Islet of Langerhans (tissue), 1 donor: ENCODE measurements around the gene ELANE.
"Not testable (repeated sequence)": the region's sequence is repeated elsewhere in the genome, so short reads cannot be mapped to it uniquely, and the experiment has no call there.

ENCODE experiments used
- FAIRE-seq: peaks from one replicate; lab custom pipeline; 2011; peaks lifted over from hg19 to GRCh38; lab: Jason Lieb, UNC

ELANE gene

DNA sequence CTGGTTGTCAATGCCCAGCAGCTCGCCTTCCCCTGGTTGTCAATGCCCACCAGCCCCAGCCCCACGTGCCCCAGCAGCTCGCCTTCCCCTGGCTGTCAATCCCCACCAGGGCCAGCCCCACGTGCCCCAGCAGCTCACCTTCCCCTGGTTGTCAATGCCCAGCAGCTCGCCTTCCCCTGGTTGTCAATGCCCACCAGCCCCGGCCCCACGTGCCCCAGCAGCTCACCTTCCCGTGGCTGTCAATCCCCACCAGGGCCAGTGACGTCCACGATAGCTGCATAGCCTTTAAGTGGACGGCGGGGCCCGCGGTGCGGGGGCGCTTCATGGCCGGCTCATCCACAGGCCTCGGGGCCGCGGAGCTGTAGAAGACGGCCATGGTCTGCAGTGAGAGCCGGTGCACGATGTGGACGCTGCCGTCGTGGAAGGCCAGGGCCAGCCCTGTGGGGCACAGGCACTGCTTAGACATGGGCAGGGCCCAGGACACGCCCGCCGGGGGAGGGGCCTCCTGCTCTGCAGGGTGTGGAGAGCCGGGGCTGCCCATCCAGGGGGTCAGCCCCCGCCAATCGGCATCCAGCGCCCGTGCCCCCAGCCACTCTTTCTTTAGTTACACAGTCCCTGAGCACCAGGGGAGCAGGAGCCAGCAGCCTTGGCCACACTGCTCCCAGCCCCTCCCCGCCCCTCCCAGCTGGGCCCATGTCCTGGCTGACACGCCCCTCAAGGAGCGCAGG lies 27.8 kb downstream of the ELANE start:
- no peak for FAIRE-seq

- FAIRE-seq = no peak
These were observed 29.4 kb downstream of the ELANE start for GRCh38 chr19:881385-882071.

- no peak for FAIRE-seq
These were observed 30.9 kb downstream of the ELANE start for GRCh38 chr19:882871-883497.

DNA sequence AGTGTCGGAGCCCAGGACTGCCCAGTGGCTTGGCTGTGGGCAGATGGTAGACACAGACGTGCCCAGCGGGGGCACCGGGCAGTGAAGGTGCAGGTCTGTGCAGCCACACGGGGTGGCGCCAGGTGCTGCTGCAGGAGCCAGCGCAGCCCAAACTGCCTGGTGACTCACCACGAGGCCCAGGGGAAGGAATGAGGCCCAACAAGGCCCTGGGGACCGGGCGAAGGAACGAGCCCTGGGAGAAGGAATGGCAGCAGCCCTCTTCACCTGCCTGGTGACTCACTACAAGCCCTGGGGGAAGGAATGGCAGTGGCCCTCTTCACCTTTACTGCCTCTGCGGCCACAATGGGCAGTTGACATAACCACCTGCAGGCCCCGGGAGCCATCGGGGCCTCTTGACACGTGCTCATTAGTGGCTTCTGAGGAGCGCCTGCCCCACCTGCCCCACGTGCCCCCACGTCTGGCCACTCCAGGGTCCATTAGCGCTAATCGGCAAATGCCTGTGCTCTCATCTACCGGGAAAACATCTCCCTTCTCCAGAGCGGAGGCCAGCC lies 31.6 kb downstream of the ELANE start:
- no peak for FAIRE-seq

GRCh38 chr19:884420-885211 lies 32.5 kb downstream of the ELANE start:
- FAIRE-seq = no peak

DNA sequence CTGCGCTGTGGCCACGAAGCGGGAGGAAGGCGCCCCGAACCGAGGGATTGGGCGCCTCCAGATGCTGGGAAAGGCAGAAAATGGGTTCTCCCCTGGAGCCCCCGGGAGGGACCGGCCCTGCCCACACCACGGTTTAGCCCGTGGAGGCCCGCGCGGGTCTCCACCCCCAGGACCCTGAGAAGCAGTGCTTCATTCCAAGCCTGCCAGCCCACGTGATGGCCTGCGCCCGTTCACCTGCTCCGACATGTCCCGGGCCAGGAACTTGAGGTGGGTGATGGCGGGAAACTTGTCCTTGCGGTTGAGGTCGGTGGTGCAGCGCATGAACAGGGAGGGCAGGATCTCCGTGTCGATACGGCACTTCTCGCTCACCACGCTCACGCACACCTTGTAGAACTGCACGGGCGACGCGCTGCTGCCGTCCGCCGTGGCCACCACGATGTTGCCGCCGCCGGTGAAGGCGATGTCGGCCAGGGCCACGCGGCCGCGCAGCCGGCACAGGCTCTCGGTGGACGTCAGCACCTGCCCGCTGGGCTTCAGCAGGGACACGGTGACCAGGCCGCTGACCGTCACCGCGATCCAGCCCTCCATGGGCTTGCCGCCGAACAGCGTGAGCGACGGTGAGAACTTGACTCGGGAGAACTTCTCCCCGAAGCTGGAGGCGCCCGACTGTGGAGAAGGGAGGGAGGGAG lies 33.6 kb downstream of the ELANE start:
- FAIRE-seq = no peak

DNA sequence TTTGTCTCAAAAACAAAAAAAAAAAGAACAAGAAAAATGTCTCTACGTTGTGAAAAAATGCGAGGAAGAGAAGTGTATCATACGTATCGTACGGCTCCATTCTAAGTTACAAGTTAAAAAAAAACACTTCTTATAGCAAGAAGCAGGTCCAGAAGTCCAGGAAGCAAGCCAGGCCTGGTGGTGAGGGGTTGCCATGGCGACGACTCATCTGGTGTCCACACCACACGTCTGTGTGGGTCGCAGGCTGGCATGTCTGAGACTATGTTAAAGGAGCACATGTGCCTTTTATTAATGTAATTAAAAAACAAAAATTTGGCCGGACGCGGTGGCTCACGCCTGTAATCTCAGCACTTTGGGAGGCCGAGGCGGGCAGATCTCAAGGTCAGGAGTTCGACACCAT lies 35.0 kb downstream of the ELANE start:
- FAIRE-seq = peak; percentile 24

DNA sequence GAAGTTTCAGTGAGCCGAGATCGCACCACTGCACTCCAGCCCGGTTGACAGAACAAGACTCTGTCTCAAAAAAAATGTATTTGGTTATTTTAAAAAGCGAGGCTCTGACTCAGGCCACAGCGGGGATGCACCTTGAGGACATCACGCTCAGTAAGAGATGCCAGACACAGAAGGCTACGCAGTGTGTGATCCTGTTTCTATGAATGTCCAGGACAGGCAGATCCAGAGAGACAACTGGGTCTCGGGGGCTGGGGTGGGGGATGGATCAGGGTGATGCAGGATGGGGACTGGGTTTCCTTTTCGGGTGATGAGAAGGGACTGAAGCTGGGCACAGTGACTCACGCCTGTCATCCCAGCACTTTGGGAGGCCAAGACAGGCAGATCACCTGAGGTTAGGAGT lies 35.5 kb downstream of the ELANE start:
- no peak for FAIRE-seq

DNA sequence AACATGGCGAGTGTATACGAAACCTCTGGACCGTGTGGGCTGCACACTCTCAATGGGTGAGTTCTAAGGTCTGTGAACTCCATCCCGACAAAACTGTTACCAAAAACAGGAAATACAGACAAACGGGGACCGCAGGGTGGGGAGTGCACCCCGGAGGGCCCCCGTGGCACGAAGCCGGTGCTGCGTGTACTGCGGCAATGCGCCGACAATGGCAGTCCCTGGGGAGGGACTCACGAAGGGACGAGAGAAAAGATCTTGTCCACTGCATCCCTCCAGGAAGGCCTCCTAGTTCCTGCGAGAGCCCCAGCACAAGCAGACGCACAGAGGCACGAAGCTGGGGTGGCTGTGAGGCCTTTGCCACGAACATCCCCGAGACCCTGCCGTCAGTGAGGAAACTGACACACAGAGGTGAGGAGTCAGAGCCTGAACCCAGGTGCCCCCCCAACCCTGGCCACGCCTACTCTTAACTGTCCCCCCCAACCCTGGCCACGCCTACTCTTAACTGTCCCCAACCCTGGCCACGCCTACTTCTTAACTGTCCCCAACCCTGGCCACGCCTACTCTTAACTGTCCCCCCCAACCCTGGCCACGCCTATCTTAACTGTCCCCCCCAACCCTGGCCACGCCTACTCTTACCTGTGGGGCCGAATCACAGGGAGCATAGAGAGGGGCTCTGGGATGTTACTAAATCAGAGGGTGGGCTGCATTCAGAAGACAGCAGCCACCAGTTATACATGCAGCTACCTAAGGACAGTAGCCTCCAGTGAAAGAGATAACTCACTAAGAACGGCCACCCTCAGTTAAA lies 36.7 kb downstream of the ELANE start:
- FAIRE-seq = no peak

DNA sequence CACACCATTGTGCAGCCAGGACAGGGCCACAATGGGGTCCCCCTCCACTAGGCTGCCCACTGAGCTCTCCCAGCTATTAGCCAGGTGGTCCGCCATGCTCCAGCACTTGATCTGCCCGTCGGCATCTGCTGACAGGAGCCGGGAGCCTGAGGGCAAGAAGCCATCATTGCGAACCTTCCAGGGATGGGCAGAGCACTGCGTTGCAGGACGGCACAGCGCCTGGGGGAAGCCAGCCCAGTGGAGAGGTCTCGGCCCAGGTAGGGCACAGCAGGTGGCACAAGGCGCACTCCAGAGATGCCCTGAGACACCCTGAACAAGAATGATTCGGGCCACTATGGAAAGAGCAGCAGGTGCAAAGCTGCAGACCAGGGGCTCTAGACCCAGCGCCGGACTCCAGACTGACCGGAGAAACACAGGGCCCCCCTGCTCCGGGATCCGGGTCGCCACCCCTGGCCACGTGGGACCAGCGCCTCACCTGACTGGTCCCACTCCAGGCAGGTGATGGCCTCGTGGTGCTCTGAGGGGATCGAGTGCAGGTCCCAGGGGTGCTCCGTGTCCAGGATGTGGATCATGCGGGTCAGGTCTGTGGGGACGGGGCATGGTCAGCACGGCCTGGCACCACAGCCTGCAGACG lies 37.7 kb downstream of the ELANE start:
- FAIRE-seq = no peak

DNA sequence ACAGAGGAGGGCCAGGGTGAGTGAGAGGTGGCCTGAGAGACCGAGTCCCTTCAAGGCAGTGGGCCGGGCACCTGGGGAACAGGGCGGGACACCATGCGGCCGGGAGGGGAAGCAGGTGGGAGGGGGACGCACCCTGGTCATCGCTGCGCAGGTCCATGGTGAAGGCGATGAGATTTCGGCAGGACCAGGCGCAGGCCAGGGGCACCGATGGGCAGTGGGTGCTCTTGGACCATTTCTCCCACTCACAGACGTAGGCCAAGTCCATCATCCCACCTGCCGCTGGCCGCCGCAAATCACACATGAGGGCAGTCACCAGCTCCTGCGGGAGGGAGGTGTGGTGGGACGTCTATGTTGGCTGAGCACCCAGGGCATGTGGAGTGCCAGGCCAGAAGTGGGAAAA lies 38.7 kb downstream of the ELANE start:
- FAIRE-seq = no peak

DNA sequence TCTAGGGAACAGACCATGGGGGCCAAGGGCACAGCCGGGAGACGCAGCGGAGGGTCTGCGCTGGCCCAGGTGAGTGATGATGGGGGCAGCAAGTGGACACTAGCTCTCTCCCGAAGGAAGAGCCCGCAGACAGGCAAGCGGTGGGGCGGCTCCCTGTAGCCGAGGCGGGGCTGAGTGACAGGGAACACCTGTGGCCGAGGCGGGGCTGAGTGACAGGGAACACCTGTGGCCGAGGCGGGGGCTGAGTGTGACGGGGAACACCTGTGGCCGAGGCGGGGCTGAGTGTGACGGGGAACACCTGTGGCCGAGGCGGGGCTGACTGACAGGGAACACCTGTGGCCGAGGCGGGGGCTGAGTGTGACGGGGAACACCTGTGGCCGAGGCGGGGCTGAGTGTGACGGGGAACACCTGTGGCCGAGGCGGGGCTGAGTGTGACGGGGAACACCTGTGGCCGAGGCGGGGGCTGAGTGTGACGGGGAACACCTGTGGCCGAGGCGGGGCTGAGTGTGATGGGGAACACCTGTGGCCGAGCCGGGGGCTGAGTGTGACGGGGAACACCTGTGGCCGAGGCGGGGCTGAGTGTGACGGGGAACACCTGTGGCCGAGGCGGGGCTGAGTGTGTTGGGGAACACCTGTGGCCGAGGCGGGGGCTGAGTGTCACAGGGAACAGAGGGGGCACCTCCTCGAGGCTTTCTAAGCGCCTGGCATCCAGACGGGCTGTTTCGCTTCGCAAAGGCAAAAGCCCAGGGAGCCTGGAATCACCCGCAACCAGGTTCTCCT lies 39.5 kb downstream of the ELANE start:
- not testable (repeated sequence) for FAIRE-seq

GRCh38 chr19:892243-892893 lies 40.3 kb downstream of the ELANE start:
- FAIRE-seq = no peak

DNA sequence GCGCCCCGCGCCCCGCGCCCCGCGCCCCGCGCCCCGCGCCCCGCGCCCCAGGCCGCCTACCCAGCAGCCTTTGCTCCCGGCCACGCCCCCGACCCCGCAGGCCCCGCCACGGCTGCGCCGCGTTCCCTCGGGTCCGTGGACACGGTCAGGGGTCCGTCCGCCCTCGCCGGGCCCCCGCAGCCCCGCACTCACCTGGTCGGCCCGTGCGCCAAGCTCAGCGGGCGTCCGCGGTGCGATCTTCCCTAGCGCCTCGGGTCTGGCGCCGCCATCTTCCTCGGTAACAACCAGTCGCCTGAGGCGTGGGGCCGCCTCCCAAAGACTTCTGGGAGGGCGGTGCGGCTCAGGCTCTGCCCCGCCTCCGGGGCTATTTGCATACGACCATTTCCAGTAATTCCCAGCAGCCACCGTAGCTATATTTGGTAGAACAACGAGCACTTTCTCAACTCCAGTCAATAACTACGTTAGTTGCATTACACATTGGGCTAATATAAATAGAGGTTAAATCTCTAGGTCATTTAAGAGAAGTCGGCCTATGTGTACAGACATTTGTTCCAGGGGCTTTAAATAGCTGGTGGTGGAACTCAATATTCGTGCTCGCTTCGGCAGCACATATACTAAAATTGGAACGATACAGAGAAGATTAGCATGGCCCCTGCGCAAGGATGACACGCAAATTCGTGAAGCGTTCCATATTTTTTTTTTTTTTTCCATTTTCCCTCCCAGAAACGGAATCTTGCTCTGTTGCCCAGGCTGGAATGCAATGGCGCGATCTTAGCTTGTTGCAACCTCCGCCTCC lies 41.0 kb downstream of the ELANE start, which contains the start of the genes MED16 and RNU6-9:
Gene MED16 (minus strand): TSS at position 294 of the 796 bp plus-strand sequence. CDS start 2,056 bp downstream, outside the sequence.
Gene RNU6-9 (plus strand): TSS at position 591 of the 796 bp plus-strand sequence.
- FAIRE-seq = peak; percentile 80

DNA sequence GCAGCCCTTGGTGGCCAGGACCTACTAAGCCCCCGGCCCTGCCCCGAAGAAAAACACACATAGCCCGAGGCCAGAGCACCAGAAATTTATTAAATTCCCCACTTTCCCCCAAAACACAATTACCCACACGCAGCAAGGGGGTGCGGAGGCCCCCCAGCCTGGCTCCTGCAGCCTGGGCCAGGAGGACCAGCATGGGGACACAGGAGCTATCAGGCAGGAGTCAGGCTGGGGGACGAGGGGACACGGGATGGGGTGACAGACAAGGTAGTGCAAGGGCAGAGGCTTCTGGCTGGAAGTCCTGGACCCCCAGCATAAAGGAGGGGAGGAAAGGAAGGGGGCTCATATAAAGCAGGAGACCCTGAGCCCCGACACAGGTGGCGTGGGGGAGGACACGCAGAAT lies 44.3 kb downstream of the ELANE start:
- FAIRE-seq = no peak

DNA sequence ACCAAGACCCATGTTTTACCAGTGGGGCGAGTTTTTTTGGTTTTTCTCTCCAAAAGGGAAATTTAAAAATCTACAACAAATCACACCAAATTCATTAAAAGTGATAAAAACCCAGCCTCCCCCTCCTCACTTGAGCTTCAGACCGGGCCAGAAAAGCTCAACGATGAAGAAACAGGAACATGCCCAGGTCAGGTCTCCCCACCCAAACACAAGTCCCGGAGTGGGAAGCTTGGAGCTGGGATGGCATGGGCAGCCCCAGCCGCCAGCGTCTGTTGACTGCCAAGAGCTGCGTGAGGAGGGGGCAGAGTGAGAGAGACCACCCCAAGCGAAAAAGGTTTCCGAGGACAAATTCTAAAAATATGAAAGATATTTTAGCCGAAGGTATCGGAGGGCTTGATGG lies 44.9 kb downstream of the ELANE start:
- no peak for FAIRE-seq

GRCh38 chr19:897442-898039 lies 45.4 kb downstream of the ELANE start:
- FAIRE-seq = no peak

DNA sequence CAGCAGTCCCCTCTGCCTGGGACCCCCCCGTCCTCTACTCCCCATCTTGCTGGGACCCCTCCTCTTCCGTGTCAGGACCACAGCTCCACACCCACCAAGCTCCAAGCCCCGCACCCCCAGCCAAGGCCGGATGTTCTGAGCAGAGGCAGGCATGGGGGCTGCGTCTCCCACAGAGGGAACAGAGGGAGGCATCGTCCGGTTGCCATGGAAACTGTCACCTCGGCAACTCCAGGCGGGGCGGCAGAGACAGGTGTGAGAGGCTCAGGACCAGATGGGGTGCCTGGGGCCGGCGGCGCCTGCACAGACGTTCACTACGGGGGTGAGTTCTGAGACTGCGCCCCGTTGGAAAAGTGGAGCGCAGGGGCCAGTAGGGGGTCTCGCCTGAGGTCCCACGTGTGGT lies 46.6 kb downstream of the ELANE start:
- no peak for FAIRE-seq
